Suprapubic skin (tissue), 4 donors: ENCODE results near the gene TBC1D2B.

Experiments used
- CTCF ChIP-seq, 2 donors: fragments of 200-600 bp in 1 of 2; fragments of 450-650 bp in 1 of 2; sonication (generic) in 1 of 2; IDR thresholded peaks; one replicate each; pipeline ENCODE4 v1.5.1; 2016 to 2019; ENCODE audit warnings: antibody characterized with exemption in 2 of 2, mild to moderate bottlenecking in 1 of 2, moderate library complexity in 1 of 2
- EP300 ChIP-seq: sonication (generic); formaldehyde crosslinking; IDR thresholded peaks from one replicate; pipeline ENCODE4 v1.6.1; 2017; ENCODE audit warnings: antibody characterized with exemption
- POLR2A ChIP-seq, 2 donors: fragments of 450-650 bp; IDR thresholded peaks; one replicate each; pipeline ENCODE4 v1.6.1; 2017; ENCODE audit warnings: antibody characterized with exemption in 2 of 2, mild to moderate bottlenecking in 2 of 2, moderate library complexity in 2 of 2
- POLR2AphosphoS5 ChIP-seq, 3 donors: sonication (generic); formaldehyde crosslinking; IDR thresholded peaks; one replicate each; pipeline ENCODE4 v1.6.1; 2017; ENCODE audit warnings: antibody characterized with exemption in 3 of 3

GRCh38 chr15:78020007-78020406 is 57.5 kb downstream of the TBC1D2B start:
- no peak for TF ChIP-seq CTCF (IDR thresholded peaks at IDR 0.05)
- no peak for TF ChIP-seq POLR2A (IDR thresholded peaks at IDR 0.05)
- no peak for TF ChIP-seq EP300
- no peak for TF ChIP-seq POLR2AphosphoS5 (IDR thresholded peaks at IDR 0.05)
